Measurements from ENCODE around the gene BTBD3.
A peak's percentile ranks its signal among the peaks of the same experiment; 100 is the strongest.

The BTBD3 gene

DNA sequence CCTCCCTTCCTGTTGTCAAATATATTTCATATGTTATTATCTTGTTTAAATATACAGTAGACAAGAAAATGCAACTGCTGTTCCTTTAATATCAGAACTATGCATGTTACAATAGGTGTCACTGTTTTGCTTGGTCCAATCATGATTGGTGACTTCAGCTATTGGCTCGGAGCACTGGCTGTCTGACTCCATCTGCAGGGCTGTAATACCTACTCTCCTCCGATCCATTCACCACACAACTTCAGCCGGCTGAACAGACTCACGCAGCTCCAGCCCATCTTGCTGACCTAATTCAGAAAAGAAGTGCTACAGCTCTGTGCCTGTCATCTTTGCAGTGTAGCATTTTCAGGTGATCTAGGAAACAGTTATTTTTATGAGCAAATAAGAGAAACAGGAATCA lies at the start of gene BTBD3:
Gene BTBD3 (plus strand): TSS at position 231 of the 400 bp plus-strand sequence. CDS start 383 bp downstream, outside the sequence.
- DNase-seq = no peak

- DNase-seq = no peak
Measured at GRCh38 chr20:11869641-11870040, 48.1 kb upstream of the BTBD3 start.

DNA sequence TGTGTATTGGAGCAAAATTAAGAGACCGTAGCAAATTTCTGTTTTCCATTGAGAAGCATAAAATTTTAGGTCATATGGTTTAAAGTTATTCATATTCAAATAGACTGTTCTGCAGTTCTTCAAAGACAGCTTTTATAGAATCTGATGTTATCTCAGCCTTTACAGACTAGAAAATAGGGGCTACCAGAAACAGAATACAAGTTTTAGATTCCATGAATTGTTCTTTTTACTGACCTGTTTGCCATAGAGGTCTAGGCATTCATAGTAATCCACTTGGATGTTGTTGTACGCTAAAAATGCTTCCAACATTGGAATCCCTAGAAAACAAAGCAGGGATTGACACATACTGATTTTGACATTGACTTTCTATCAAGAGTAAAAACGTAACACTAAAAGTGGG lies 47.3 kb upstream of the BTBD3 start:
- DNase-seq = no peak

DNA sequence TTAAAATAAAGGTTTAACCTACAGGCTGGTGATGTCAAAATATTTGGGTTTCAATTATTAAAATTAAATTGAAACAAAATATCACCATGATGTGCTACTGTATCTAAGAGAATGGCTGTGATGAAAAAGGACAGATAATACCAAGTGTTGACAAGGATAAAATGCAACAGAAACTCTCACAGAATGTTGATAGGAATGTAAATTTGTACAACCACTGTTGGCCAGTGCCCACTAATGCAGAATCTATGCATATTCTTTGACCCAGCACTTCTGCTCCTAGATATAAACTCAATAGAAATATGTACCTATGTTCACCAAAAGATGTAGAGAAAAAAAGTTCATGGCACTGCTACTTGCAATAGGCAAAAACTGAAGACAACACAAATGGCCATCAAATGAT lies 41.1 kb upstream of the BTBD3 start:
- no peak for DNase-seq

DNA sequence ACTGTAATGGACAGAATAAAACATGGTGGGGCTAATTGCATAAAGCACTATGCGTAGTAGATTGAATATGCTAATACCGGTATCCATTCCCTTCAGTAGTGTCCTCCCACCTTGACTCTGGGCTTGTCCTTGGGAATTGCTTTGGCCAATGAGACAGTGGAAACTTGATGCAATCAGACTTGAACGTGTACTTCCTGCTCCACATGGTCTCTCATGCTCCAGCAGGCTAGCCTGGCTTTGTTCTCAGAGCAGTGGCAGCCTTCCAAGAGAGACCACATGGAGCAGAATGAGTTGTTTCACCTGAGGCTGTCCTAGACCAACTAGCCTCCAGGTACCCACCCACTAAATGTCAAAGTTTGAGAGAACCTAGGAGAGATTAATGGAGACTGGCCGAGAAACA lies 37.0 kb upstream of the BTBD3 start:
- DNase-seq = no peak

- no peak for DNase-seq
Measured at GRCh38 chr20:11881449-11881848, 36.2 kb upstream of the BTBD3 start.

DNA sequence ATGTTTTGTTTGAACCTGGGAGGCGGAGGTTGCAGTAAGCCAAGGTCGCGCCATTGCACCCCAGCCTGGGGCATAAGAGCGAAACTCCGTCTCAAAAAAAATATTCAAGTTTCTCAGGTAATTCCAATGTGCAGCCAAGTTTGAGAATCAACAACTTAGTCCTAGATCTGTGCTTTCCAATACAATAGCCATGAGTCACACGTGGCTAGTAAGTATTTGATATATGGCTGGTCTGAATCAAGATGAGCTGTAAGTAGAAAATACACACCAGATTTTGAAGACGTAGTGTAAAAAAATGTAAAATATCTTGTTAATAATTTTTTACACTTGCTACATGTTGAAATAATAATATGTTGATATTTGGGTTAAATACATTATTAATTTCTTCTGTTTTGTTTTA lies 35.0 kb upstream of the BTBD3 start:
- DNase-seq = no peak

- DNase-seq = no peak
Measured at GRCh38 chr20:11888648-11889047, 29.0 kb upstream of the BTBD3 start.

DNA sequence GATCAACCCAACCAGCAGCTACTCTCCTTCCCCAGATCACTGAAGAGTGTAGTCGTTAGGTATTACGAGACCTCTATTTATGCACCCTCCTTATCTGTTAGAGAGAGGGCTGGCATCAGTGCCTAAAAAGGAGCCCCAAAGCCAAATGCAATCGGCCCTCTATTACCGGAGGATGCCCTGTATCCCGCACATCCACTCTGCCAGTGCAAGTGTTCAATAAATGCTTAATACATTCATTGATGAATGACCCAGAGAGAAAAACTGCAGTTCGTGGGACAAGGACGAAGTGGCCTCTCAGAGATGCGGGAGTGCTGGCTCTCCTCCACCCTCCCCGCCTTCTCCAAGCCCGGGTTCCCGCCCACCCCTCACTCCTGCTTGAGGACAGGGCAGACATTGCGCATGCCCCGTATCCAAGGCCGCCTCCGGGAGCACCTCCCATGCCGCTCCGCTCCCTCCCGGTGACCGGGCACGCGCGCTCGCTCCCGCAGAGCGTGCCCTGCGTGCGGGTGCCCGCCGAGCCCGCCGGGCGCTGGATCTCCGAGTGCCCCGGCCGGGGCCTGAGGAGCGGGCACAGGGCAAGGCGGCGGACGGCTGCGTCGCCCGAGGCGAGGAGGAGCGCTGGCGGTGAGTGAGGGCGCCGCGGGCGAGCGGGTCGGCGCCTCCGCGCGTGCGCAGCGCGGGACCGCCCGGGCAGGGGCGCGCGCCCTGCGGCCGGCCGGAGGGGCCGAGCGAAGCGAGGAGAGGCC lies 27.2 kb upstream of the BTBD3 start:
- peak; percentile 75 for DNase-seq

DNA sequence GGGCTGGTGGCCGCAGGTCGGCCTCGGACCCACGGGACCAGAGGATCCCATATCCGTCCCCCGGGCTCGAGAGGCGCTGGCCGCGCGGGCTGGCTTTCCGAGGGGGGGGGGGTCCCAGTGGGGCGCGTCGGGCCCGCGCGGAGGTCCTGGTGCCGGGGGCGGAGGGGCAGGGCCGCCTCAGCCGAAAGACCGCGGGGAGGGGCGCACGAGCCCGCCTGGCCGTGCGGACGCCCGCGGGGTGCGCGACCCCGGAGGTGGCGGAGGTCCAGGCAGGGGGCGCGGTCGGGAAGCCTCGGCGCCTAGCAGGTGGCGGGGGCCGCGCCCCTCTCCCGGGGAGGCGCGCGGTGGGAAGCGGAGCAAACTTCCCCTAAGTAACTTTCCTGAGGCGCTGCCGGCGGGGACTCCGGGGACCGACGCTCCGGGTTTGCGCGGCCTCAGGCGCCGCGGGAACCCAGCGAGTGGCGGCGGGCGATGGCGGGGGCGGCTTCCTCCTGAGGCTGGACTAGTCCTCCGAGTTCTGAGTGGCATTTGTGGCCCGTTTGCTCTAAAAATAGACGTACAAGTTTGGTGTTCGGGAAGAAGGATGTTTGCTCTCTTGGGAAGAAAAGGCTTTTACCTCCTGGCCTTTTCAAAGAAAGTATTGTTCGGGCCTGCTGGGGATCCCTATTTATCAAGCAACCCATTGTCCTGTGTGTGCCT lies 26.5 kb upstream of the BTBD3 start:
- DNase-seq = no peak

GRCh38 chr20:11891776-11892545 lies 25.7 kb upstream of the BTBD3 start:
- DNase-seq = peak; percentile 35

DNA sequence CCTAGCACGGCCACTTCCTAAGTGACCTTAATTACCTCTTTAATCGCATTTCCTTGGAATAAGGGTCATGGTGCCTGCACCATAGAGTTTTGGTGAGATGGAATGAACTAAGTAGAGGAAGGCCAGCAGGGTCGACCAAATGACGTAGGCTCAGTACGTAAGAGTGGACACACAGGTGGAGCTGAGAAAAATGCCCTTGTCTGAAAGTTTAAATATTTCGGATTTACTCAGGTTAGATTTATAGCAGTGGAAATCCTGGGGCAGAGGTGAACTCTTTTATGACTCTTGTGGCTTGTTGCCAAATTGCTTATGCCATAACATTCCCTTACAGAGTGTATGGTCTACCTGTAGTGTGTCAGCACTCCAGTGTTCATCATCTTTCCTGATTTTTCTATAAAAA lies 23.6 kb upstream of the BTBD3 start:
- no peak for DNase-seq

DNA sequence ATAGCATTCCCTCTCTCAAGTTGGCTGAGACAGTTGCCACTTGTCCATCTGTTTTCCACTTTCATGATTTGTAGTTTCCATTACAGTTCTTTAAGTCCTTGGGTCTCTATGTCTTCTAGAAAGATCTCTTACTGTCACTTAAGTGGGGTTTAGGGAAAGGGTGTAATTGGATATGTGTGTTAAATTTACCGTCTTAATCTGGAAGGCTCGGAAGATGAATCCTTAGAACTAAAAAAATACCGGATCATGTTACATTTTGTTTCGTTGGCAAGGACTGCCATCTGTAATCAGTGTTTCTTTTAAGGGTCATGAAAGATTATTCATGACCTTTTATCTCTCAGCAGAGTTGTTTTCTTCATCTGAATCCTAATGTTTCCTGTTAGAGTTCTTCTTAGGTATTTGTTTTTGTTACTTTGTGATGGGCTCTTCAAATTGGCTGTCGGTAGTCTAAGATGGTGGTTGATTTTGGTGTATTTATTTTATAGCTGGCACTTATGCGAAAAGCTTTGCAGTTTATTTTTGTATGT lies 21.8 kb upstream of the BTBD3 start:
- no peak for DNase-seq

- no peak for DNase-seq
Measured at GRCh38 chr20:11901127-11901526, 16.6 kb upstream of the BTBD3 start.

GRCh38 chr20:11902285-11902697 lies 15.4 kb upstream of the BTBD3 start:
- DNase-seq = no peak

- no peak for DNase-seq
Measured at GRCh38 chr20:11905460-11906179, 12.1 kb upstream of the BTBD3 start.

DNA sequence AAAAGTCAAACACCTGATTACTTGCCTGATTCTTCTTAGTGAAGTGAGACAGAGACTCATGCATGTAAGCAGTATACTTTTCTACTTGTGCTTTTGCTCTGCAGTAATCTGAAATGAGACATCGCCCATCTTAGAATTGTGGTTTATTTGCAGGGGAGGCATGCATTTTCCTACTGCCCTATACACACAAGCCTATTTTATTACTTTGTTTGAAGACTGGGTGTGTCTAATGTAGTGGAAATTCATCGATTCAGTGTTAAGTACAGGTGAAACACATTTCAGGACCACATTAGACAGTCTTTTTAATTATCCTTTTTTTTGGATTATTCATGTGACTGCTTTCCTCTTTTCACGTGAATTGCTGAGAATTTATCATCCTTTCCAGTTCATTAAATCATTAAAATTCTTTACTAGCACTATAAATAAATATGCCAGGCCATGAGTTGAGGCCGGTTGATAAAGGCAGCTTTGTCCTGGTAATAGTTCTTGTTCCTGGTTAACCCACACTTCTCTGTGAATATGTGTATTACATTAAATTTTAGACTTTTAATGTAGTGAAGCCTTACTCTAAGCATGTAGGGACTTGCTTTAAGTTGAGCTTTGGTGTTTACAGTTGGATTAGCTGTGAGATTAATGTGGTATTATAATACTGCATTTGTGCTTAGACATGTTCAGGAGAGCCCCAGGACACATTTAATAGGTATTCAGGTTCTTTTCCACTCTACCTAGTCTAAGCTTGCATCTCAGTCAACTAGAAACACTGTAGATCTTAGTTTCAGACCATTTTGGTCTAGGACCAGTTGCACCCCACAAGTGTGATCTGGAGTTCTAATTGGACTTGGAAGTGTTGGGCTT lies 10.8 kb upstream of the BTBD3 start:
- DNase-seq = peak; percentile 85

DNA sequence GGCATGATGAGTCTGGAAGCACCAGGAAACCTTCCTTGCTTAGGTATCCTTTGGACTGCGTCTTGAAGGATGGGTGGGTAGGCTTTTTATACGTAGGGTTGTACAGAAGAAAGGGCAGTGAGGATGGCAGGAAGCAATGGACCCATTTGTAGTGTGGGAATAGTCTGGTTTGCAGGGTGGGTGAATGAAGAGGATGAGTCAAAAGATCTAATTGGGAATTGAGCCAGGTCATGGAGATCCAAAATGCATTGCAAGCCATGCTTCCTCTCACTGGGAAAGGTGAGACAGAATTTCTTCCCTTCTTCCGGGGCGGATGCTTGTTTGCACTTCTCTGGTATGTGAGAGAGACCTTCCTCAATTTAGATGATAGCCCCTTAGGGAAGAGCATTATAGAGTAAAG lies 10.1 kb upstream of the BTBD3 start:
- DNase-seq = no peak

DNA sequence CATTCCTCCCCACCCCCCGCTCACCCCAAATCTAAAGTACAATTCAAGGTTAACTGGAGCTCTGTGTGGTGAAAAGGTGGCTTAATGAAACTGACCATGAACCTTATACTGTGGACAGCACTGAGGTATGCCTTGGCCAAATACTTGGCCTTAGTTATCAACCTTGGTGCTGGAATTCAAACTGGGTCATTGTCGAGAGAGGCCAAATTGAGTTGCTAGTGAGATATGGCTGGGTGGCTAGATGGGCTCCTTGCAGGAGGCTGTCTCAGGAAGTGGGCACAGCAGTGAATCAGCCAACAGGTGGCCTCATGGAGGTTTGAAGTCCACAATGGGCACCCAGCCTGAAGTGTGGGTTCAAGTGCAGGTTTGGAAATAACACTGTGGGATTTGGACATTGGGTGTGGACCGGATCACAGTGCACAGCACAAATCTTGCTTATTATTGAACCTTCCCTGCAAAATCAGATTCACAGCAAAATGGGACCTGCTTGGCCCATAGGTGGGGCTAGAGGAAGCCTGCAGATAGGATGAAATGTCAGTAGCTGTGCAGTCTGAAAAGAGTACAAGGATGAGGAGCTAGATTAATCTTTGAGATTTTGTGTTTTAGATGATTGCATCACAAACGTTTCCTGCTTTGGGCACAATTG lies 5.6 kb upstream of the BTBD3 start:
- no peak for DNase-seq

GRCh38 chr20:11912659-11913415 lies 4.9 kb upstream of the BTBD3 start:
- DNase-seq = no peak
